IMR-90 (cell line): ENCODE data around the gene SYNE2. TPM values are rescaled to one million over a fixed set of nuclear protein-coding genes. Genes with fewer than 3 reads are reported as not detected.

ENCODE experiments used
- ATAC-seq: fragments of 200-7000 bp; cut with Tn5 transposase; 2 replicates; pipeline ENCODE4 v1.9.1; 2020; ENCODE audit warnings: low read depth, mild to moderate bottlenecking, moderate library complexity
- BruUV-seq: library from RNA; stranded (reverse); fragments of 400-500 nt; replicated peaks from 2 replicates; lab custom pipeline; 2021; lab: Mats Ljungman, UMichigan
- CTCF ChIA-PET: fragments of 300-600 bp; formaldehyde crosslinking; extraction: SDS; loops from one replicate; lab custom pipeline; 2021; ENCODE audit warnings: antibody characterized with exemption; lab: Yijun Ruan, JAX
- POLR2A ChIA-PET: fragments of 300-600 bp; sonication (Branson Sonifier 250); formaldehyde crosslinking; loops from one replicate; lab custom pipeline; 2022; ENCODE audit warnings: antibody characterized with exemption; ENCODE audit not compliant: unreplicated experiment; lab: Charles Lee
- DNase-seq: peaks from one replicate; pipeline ENCODE4 v3.0.0; 2013
- H2AFZ ChIP-seq: replicated peaks from 2 replicates; pipeline ENCODE3; 2013; ENCODE audit warnings: low read length, mild to moderate bottlenecking; ENCODE audit not compliant: poor library complexity
- H2AK5ac ChIP-seq: 2 replicates; pipeline ENCODE4 v1.6.1; 2013; ENCODE audit warnings: low read depth, low read length, inconsistent platforms
- H2AK9ac ChIP-seq: replicated peaks from 2 replicates; pipeline ENCODE3; 2013; ENCODE audit warnings: mild to moderate bottlenecking, low read depth, low read length, moderate library complexity; ENCODE audit not compliant: poor library complexity
- H2BK120ac ChIP-seq: 2 replicates; pipeline ENCODE4 v1.6.1; 2013; ENCODE audit warnings: low read depth, low read length, inconsistent platforms
- H2BK15ac ChIP-seq: 3 replicates; pipeline ENCODE4 v1.6.1; 2013; ENCODE audit warnings: low read depth, low read length, inconsistent platforms
- H2BK20ac ChIP-seq: 2 replicates; pipeline ENCODE4 v1.6.1; 2013; ENCODE audit warnings: low read depth, mild to moderate bottlenecking, inconsistent platforms, low read length, moderate library complexity
- H2BK5ac ChIP-seq: 2 replicates; pipeline ENCODE4 v1.6.1; 2013; ENCODE audit warnings: mild to moderate bottlenecking, low read depth, low read length, inconsistent platforms; ENCODE audit not compliant: poor library complexity, severe bottlenecking
- H3K14ac ChIP-seq: replicated peaks from 2 replicates; pipeline ENCODE4 v1.6.1; 2013; ENCODE audit warnings: low read depth, low read length, inconsistent platforms
- H3K18ac ChIP-seq: 2 replicates; pipeline ENCODE4 v1.6.1; 2013; ENCODE audit warnings: low read depth, low read length, control low read depth
- H3K23ac ChIP-seq: 2 replicates; pipeline ENCODE4 v1.6.1; 2013; ENCODE audit warnings: low read depth, low read length, inconsistent platforms
- H3K27ac ChIP-seq: 2 replicates; pipeline ENCODE4 v1.5.1; 2013; ENCODE audit warnings: mild to moderate bottlenecking, control low read depth, low read length; ENCODE audit not compliant: insufficient read depth
- H3K27me3 ChIP-seq: 2 replicates; pipeline ENCODE4 v1.6.1; 2013; ENCODE audit warnings: low read length; ENCODE audit not compliant: control insufficient read depth, insufficient read depth
- H3K36me3 ChIP-seq: 2 replicates; pipeline ENCODE4 v1.6.1; 2013; ENCODE audit warnings: low read length, mixed read lengths; ENCODE audit not compliant: control insufficient read depth, insufficient read depth
- H3K4ac ChIP-seq: 2 replicates; pipeline ENCODE4 v1.6.1; 2013; ENCODE audit warnings: low read depth, low read length, inconsistent platforms
- H3K4me1 ChIP-seq: 2 replicates; pipeline ENCODE4 v1.6.1; 2013; ENCODE audit warnings: low read length, mixed read lengths; ENCODE audit not compliant: control insufficient read depth, insufficient read depth
- H3K4me2 ChIP-seq: 2 replicates; pipeline ENCODE4 v1.6.1; 2013; ENCODE audit warnings: low read depth, mild to moderate bottlenecking, control low read depth, low read length, moderate library complexity
- H3K4me3 ChIP-seq: 2 replicates; pipeline ENCODE4 v1.5.1; 2013; ENCODE audit warnings: low read depth, mild to moderate bottlenecking, control low read depth, low read length, moderate library complexity; ENCODE audit not compliant: insufficient read depth
- H3K56ac ChIP-seq: 2 replicates; pipeline ENCODE4 v1.6.1; 2013; ENCODE audit warnings: low read length, inconsistent platforms; ENCODE audit not compliant: insufficient read depth; ENCODE audit errors: extremely low read depth
- H3K79me1 ChIP-seq, 2 experiments: 2 replicates each; pipeline ENCODE4 v1.6.1; 2013; ENCODE audit warnings: low read length in 2 of 2, inconsistent platforms in 1 of 2, low read depth in 1 of 2
- H3K9ac ChIP-seq: 2 replicates; pipeline ENCODE4 v1.6.1; 2013; ENCODE audit warnings: low read depth, low read length, control low read depth
- H3K9me1 ChIP-seq: 2 replicates; pipeline ENCODE4 v1.6.1; 2013; ENCODE audit warnings: low read length, inconsistent platforms; ENCODE audit not compliant: insufficient read depth
- H3K9me3 ChIP-seq: 2 replicates; pipeline ENCODE4 v1.6.1; 2013; ENCODE audit warnings: low read length; ENCODE audit not compliant: control insufficient read depth, insufficient read depth
- H4K20me1 ChIP-seq: 2 replicates; pipeline ENCODE4 v1.6.1; 2013; ENCODE audit warnings: low read length, inconsistent platforms; ENCODE audit not compliant: insufficient read depth
- H4K5ac ChIP-seq: 2 replicates; pipeline ENCODE4 v1.6.1; 2013; ENCODE audit warnings: mild to moderate bottlenecking, low read depth, low read length, control low read depth
- H4K8ac ChIP-seq, 2 experiments: 2 replicates each; pipeline ENCODE4 v1.6.1; 2013; ENCODE audit warnings: low read depth in 2 of 2, low read length in 2 of 2, control low read depth in 1 of 2, inconsistent platforms in 1 of 2
- H4K91ac ChIP-seq: 2 replicates; pipeline ENCODE4 v1.6.1; 2013; ENCODE audit warnings: low read depth, low read length, inconsistent platforms; ENCODE audit not compliant: insufficient read depth
- BHLHE40 ChIP-seq: fragments of 150-350 bp; IDR thresholded peaks from 2 replicates; pipeline ENCODE4 v1.6.1; 2016; ENCODE audit warnings: mild to moderate bottlenecking, low read depth, low read length
- FOS ChIP-seq: fragments of 150-350 bp; IDR thresholded peaks from 2 replicates; pipeline ENCODE4 v1.6.1; 2016; ENCODE audit warnings: low read depth, low read length
- MAFK ChIP-seq: IDR thresholded peaks from 2 replicates; pipeline ENCODE4 v1.6.1; 2012; ENCODE audit warnings: low read depth, low read length, improper control_type of control experiment
- RCOR1 ChIP-seq: IDR thresholded peaks from 2 replicates; pipeline ENCODE4 v1.6.1; 2012; ENCODE audit warnings: mild to moderate bottlenecking, low read length, improper control_type of control experiment; ENCODE audit not compliant: insufficient replicate concordance
- dilution Hi-C: fragments of 300-500 bp; cut with HindIII; formaldehyde crosslinking; loops from one replicate; pipeline ENCODE4 v1.14.3; 2018; ENCODE audit warnings: low sequenced_read_pairs; ENCODE audit not compliant: unreplicated experiment
- in situ Hi-C: fragments of 300-500 bp; cut with MboI; formaldehyde crosslinking; loops from 3 replicates; pipeline ENCODE4 v1.14.3; 2019; ENCODE audit warnings: low sequenced_read_pairs, inconsistent platforms, mixed read lengths
- intact Hi-C: fragments of 100-400 bp; cut with micrococcal nuclease; formaldehyde crosslinking; loops from 2 replicates; pipeline ENCODE4 v1.10.0; 2022
- polyA plus RNA-seq, 3 experiments: library from polyadenylated mRNA; depleted of rRNA; stranded (reverse); fragments of >200 nt; gene quantifications; 2 replicates each; pipeline ENCODE4 v1.2.3, GENCODE V29; 2012; ENCODE audit warnings: low replicate concordance in 1 of 3
- total RNA-seq: library from RNA; depleted of rRNA; stranded (reverse); fragments of >200 nt; gene quantifications from 2 replicates; pipeline ENCODE4 v1.2.3, GENCODE V29; 2012

SYNE2 gene
- total and polyA plus RNA-seq, 2 of the 4 experiments (the other 2 are of a cell fraction), result 5.2 to 28.9 TPM

DNA sequence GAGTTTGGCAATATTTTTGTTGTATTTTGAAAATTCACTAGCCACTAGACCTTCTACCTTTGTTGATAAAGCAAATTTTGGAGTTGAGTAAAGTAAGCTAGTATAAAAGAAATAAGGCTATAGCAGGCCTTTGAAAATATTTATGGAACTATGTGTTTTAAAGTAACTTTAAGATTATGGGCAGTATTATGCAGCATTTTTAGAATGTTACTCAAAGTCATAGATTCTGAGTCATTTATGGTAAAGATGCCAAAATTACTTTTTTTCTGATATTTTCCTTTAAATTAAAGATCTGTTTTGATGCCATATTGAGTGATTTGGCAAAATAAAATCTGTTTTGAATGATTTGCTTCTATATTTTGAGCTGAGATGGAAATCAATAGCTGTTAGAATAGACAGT is 57.2 kb downstream of the SYNE2 start:
- Histone ChIP-seq H3K79me1 (no peaks in the 10 kb centered on the region; a peak in 1 of 4 replicates), H2BK5ac (no peak overlapping the region), H3K4me1 (peaks cover 13% of the 10 kb centered on the region), H2AK9ac (no peak overlapping the region), H3K23ac (no peak overlapping the region), H3K9me1 (no peaks in the 10 kb centered on the region; the same call in 1 of the 2 replicates), H3K27me3 (no peaks in the 10 kb centered on the region), H3K14ac (no peak overlapping the region), H2BK20ac (no peak overlapping the region), H3K4me3 (no peak overlapping the region), H2AFZ (no peak overlapping the region), H3K27ac (no peak overlapping the region), H4K20me1 (no peaks in the 10 kb centered on the region), H2BK120ac (no peak overlapping the region), H4K8ac (no peak overlapping the region), H3K36me3 (no peaks in the 10 kb centered on the region), H4K5ac (no peak overlapping the region), H3K4me2 (no peak overlapping the region), H3K9ac (no peak overlapping the region), H3K18ac (no peak overlapping the region), H3K56ac (no peak overlapping the region), H4K91ac (no peak overlapping the region), H2AK5ac (no peak overlapping the region), H2BK15ac (no peak overlapping the region), H3K9me3 (no peaks in the 10 kb centered on the region), H3K4ac (no peak overlapping the region)
- no TSS peak for BruUV-seq
- in situ Hi-C loops, result no loop called here
- peak; percentile 56 for DNase-seq
- dilution Hi-C loops, result no loop called here
- ATAC-seq, result peak; percentile 48; the same call in 1 of the 2 replicates
- ChIA-PET CTCF (interaction anchor here (1.0 to 1.1 kb wide), 2 partner anchors 11 to 39 kb away, joined by 3 to 4 read pairs; no protein-coding TSS in a partner anchor), POLR2A (no interaction called here)
- no peak for TF ChIP-seq FOS
- TF ChIP-seq BHLHE40, result no peak
- peak; percentile 77 for TF ChIP-seq MAFK
- TF ChIP-seq RCOR1, result no peak
- intact Hi-C loops, result no loop called here
